ENCODE results near the gene PYROXD2. TPM values are rescaled to one million over a fixed set of nuclear protein-coding genes. Genes with fewer than 3 reads are reported as not detected.
A peak's percentile ranks its signal among the peaks of the same experiment; 100 is the strongest.

The PYROXD2 gene
- total RNA-seq, 2 experiments from 2014 or later = 8.5 to 9.8 TPM

- H3K27me3 Mint-ChIP-seq = no peaks in the 10 kb centered on the region
- Histone ChIP-seq H3K9me3 (ENCODE audit: control insufficient read depth in 1 of 2, insufficient read depth in 1 of 2, low read length in 2 of 2) (peaks cover 0 to 14% of the 10 kb centered on the region in 2 experiments), H3K27me3 (ENCODE audit: control insufficient read depth in 1 of 2, insufficient read depth in 2 of 2, low read length in 2 of 2) (no peaks in the 10 kb centered on the region), H3K4me3 (ENCODE audit: low read length) (no peak overlapping the region), H3K27ac (ENCODE audit: low read depth in 1 of 2, low read length in 2 of 2) (no peak overlapping the region), H3K36me3 (ENCODE audit: insufficient read depth, low read length) (peaks cover 79% of the 10 kb centered on the region), H3K4me1 (ENCODE audit: insufficient read depth, low read length) (no peaks in the 10 kb centered on the region)
- no peak overlapping the region for H3K4me3 Mint-ChIP-seq
- H3K27ac Mint-ChIP-seq = no peak overlapping the region
- DNase-seq (no peak), ATAC-seq (ENCODE audit: poor library complexity) (no peak)
- POLR2A ChIA-PET = no interaction called here
- TF ChIP-seq CTCF (IDR thresholded peaks at IDR 0.05) = no peak
- H3K4me1 Mint-ChIP-seq (ENCODE audit: low read depth) = no peaks in the 10 kb centered on the region
- CTCF ChIA-PET = interaction anchor here (0.6 kb wide), 1 partner anchor 26 kb away, joined by 4 read pairs; no protein-coding TSS in a partner anchor
- peaks cover 83% of the 10 kb centered on the region for H3K36me3 Mint-ChIP-seq (ENCODE audit: low read depth)
- peaks cover 5% of the 10 kb centered on the region for H3K9me3 Mint-ChIP-seq
- intact Hi-C loops (cut with DNase I, micrococcal nuclease) = no loop called here
Measured at GRCh38 chr10:98432330-98432729, 17.3 kb upstream of the PYROXD2 start.

DNA sequence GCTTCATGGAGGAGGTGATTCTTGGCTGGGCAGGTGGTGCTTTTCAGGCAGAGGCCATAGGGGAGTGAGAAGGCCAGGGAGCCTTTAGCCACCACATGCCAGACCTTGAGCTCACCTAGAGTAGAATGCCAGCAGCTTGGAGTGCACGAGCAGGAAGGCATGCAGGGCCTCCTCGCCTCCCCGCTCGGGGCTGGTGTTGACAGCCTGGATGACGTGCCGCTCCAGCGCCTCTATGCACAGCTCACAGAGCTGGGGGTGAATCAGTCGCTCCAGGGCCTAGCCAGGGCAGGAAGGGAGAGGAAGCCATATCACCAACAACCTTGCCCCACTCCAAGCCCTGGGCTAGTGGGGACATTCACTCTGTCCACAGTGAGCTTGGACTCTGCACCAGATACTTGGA lies 16.0 kb upstream of the PYROXD2 start:
- ATAC-seq (ENCODE audit: poor library complexity) = no peak
- H3K27ac ChIP-seq (ENCODE audit: low read depth in 1 of 2, low read length in 2 of 2) = no peak overlapping the region
- H3K4me3 Mint-ChIP-seq = no peak overlapping the region
- peaks cover 5% of the 10 kb centered on the region for H3K9me3 Mint-ChIP-seq
- H3K9me3 ChIP-seq (ENCODE audit: control insufficient read depth in 1 of 2, insufficient read depth in 1 of 2, low read length in 2 of 2) = peaks cover 0 to 14% of the 10 kb centered on the region in 2 experiments
- no peaks in the 10 kb centered on the region for H3K4me1 Mint-ChIP-seq (ENCODE audit: low read depth)
- intact Hi-C loops (cut with DNase I, micrococcal nuclease) = no loop called here
- peaks cover 87% of the 10 kb centered on the region for H3K36me3 ChIP-seq (ENCODE audit: insufficient read depth, low read length)
- ChIA-PET POLR2A (no interaction called here), CTCF (no interaction called here)
- H3K4me3 ChIP-seq (ENCODE audit: low read length) = no peak overlapping the region
- H3K4me1 ChIP-seq (ENCODE audit: insufficient read depth, low read length) = peaks cover under 1% of the 10 kb centered on the region
- H3K27ac Mint-ChIP-seq = no peak overlapping the region
- peaks cover 72% of the 10 kb centered on the region for H3K36me3 Mint-ChIP-seq (ENCODE audit: low read depth)
- no peaks in the 10 kb centered on the region for H3K27me3 Mint-ChIP-seq
- H3K27me3 ChIP-seq (ENCODE audit: control insufficient read depth in 1 of 2, insufficient read depth in 2 of 2, low read length in 2 of 2) = no peaks in the 10 kb centered on the region
- no peak for DNase-seq
- no peak for TF ChIP-seq CTCF (IDR thresholded peaks at IDR 0.05)

DNA sequence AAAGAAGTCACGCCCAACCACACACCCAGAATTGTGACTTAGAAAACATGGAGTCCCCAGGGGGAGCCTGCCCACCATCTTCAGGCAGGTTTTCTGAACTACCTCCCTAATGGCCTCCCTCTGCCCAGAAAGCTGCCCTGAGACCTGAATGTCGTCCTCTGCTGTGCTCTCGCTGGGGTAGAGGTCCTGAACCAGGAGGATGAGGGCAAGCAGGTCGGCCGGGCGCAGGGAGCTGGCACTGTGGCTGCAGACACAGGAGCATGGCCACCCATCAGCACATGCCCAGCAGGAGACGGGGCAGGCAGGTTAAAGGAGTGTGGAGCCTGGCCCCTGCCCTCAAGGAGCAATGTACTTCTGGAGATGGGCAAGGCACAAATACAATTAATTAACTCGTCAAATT lies 15.4 kb upstream of the PYROXD2 start:
- intact Hi-C loops (cut with DNase I, micrococcal nuclease) = no loop called here
- Histone ChIP-seq H3K27ac (ENCODE audit: low read depth in 1 of 2, low read length in 2 of 2) (no peak overlapping the region), H3K4me1 (ENCODE audit: insufficient read depth, low read length) (peaks cover 6% of the 10 kb centered on the region), H3K4me3 (ENCODE audit: low read length) (no peak overlapping the region), H3K9me3 (ENCODE audit: control insufficient read depth in 1 of 2, insufficient read depth in 1 of 2, low read length in 2 of 2) (peaks cover 0 to 14% of the 10 kb centered on the region in 2 experiments), H3K27me3 (ENCODE audit: control insufficient read depth in 1 of 2, insufficient read depth in 2 of 2, low read length in 2 of 2) (no peaks in the 10 kb centered on the region), H3K36me3 (ENCODE audit: insufficient read depth, low read length) (peaks cover 86% of the 10 kb centered on the region)
- H3K4me3 Mint-ChIP-seq = no peak overlapping the region
- no peak for TF ChIP-seq CTCF (IDR thresholded peaks at IDR 0.05)
- H3K4me1 Mint-ChIP-seq (ENCODE audit: low read depth) = no peaks in the 10 kb centered on the region
- ChIA-PET CTCF (no interaction called here), POLR2A (interaction anchor here (1.0 kb wide), 1 partner anchor 12 kb away, joined by 3 read pairs; no protein-coding TSS in a partner anchor)
- H3K27me3 Mint-ChIP-seq = no peaks in the 10 kb centered on the region
- DNase-seq = peak in 1 of 14 experiments; percentile 2
- H3K9me3 Mint-ChIP-seq = peaks cover 5% of the 10 kb centered on the region
- no peak for ATAC-seq (ENCODE audit: poor library complexity)
- no peak overlapping the region for H3K27ac Mint-ChIP-seq
- H3K36me3 Mint-ChIP-seq (ENCODE audit: low read depth) = peaks cover 71% of the 10 kb centered on the region
